ENCODE results near the gene CUL7. TPM values are rescaled to one million over a fixed set of nuclear protein-coding genes. Genes with fewer than 3 reads are reported as not detected.
A peak's percentile ranks its signal among the peaks of the same experiment; 100 is the strongest.

The CUL7 gene
- total and polyA plus RNA-seq, 2 donors (not counting 1 experiment from before 2014, with no cell fraction given) = 21.4 to 60.3 TPM

- DNase-seq (ENCODE audit: low read depth in 2 of 2) = no peak
- no peaks in the 10 kb centered on the region for H3K27me3 ChIP-seq (ENCODE audit: control insufficient read depth, insufficient read depth, low read length)
- peaks cover 2% of the 10 kb centered on the region for H3K79me2 ChIP-seq (ENCODE audit: control insufficient read depth, insufficient read depth, low read length)
- H2AFZ ChIP-seq (ENCODE audit: low read length) = no peak overlapping the region
- no peaks in the 10 kb centered on the region for H3K36me3 ChIP-seq (ENCODE audit: control insufficient read depth, insufficient read depth, low read length)
- H3K4me2 ChIP-seq (ENCODE audit: extremely low read depth, insufficient read depth, low read length) = no peak overlapping the region
- H3K4me3 ChIP-seq (replicated peaks in 1 of 4; ENCODE audit: control extremely low read depth in 1 of 4, insufficient read depth in 1 of 4, low read depth in 3 of 4, low read length in 4 of 4) = no peak overlapping the region
- H3K27ac ChIP-seq (ENCODE audit: insufficient read depth, low read length) = no peak overlapping the region
- H4K20me1 ChIP-seq (ENCODE audit: control insufficient read depth, extremely low read depth, insufficient read depth, low read length) = no peaks in the 10 kb centered on the region
- H3K9me3 ChIP-seq (ENCODE audit: control insufficient read depth, insufficient read depth, low read depth, low read length) = no peaks in the 10 kb centered on the region
- no peak for TF ChIP-seq CTCF (conservative IDR thresholded peaks at IDR 0.05 in 1 of 2, IDR thresholded peaks at IDR 0.05 in 1 of 2; ENCODE audit: low read depth in 1 of 2, low read length in 2 of 2)
- no peak for TF ChIP-seq EZH2 (IDR thresholded peaks at IDR 0.05; ENCODE audit: low read length, missing control alignments)
- H3K9ac ChIP-seq (ENCODE audit: insufficient read depth, low read length) = no peak overlapping the region
- peaks cover 7% of the 10 kb centered on the region for H3K4me1 ChIP-seq (ENCODE audit: control insufficient read depth, extremely low read depth, insufficient read depth, low read length)
Measured at GRCh38 chr6:43089467-43089866, 35.8 kb upstream of the CUL7 start.

- H2AFZ ChIP-seq (ENCODE audit: low read length) = no peak overlapping the region
- TF ChIP-seq EZH2 (IDR thresholded peaks at IDR 0.05; ENCODE audit: low read length, missing control alignments) (no peak), CTCF (conservative IDR thresholded peaks at IDR 0.05 in 1 of 2, IDR thresholded peaks at IDR 0.05 in 1 of 2; ENCODE audit: low read depth in 1 of 2, low read length in 2 of 2) (no peak)
- DNase-seq (ENCODE audit: low read depth in 2 of 2) = peak in 1 of 2 donors; percentile 64
- peaks cover 3% of the 10 kb centered on the region for H3K4me1 ChIP-seq (ENCODE audit: control insufficient read depth, extremely low read depth, insufficient read depth, low read length)
- no peaks in the 10 kb centered on the region for H4K20me1 ChIP-seq (ENCODE audit: control insufficient read depth, extremely low read depth, insufficient read depth, low read length)
- no peak overlapping the region for H3K4me2 ChIP-seq (ENCODE audit: extremely low read depth, insufficient read depth, low read length)
- H3K9ac ChIP-seq (ENCODE audit: insufficient read depth, low read length) = no peak overlapping the region
- H3K9me3 ChIP-seq (ENCODE audit: control insufficient read depth, insufficient read depth, low read depth, low read length) = no peaks in the 10 kb centered on the region
- peaks cover 3% of the 10 kb centered on the region for H3K79me2 ChIP-seq (ENCODE audit: control insufficient read depth, insufficient read depth, low read length)
- H3K27me3 ChIP-seq (ENCODE audit: control insufficient read depth, insufficient read depth, low read length) = no peaks in the 10 kb centered on the region
- H3K36me3 ChIP-seq (ENCODE audit: control insufficient read depth, insufficient read depth, low read length) = no peaks in the 10 kb centered on the region
- no peak overlapping the region for H3K27ac ChIP-seq (ENCODE audit: insufficient read depth, low read length)
- no peak overlapping the region for H3K4me3 ChIP-seq (replicated peaks in 1 of 4; ENCODE audit: control extremely low read depth in 1 of 4, insufficient read depth in 1 of 4, low read depth in 3 of 4, low read length in 4 of 4)
Measured at GRCh38 chr6:43088654-43089056, 35.0 kb upstream of the CUL7 start.

GRCh38 chr6:43086022-43086658, 32.5 kb upstream of the CUL7 start:
- no peak for DNase-seq (ENCODE audit: low read depth in 2 of 2)

More at GRCh38 chr6:43086022-43086658, 32.5 kb upstream of the CUL7 start:
- TF ChIP-seq EZH2 (IDR thresholded peaks at IDR 0.05; ENCODE audit: low read length, missing control alignments) = no peak
- no peak for TF ChIP-seq CTCF (conservative IDR thresholded peaks at IDR 0.05 in 1 of 2, IDR thresholded peaks at IDR 0.05 in 1 of 2; ENCODE audit: low read depth in 1 of 2, low read length in 2 of 2)
- peaks cover 3% of the 10 kb centered on the region for H3K4me1 ChIP-seq (ENCODE audit: control insufficient read depth, extremely low read depth, insufficient read depth, low read length)
- peaks cover 11% of the 10 kb centered on the region for H3K79me2 ChIP-seq (ENCODE audit: control insufficient read depth, insufficient read depth, low read length)
- H3K4me2 ChIP-seq (ENCODE audit: extremely low read depth, insufficient read depth, low read length) = no peak overlapping the region
- no peaks in the 10 kb centered on the region for H3K27me3 ChIP-seq (ENCODE audit: control insufficient read depth, insufficient read depth, low read length)
- H3K9me3 ChIP-seq (ENCODE audit: control insufficient read depth, insufficient read depth, low read depth, low read length) = no peaks in the 10 kb centered on the region
- H3K36me3 ChIP-seq (ENCODE audit: control insufficient read depth, insufficient read depth, low read length) = no peaks in the 10 kb centered on the region
- no peak overlapping the region for H3K9ac ChIP-seq (ENCODE audit: insufficient read depth, low read length)
- H2AFZ ChIP-seq (ENCODE audit: low read length) = no peak overlapping the region
- no peak overlapping the region for H3K27ac ChIP-seq (ENCODE audit: insufficient read depth, low read length)
- H3K4me3 ChIP-seq (replicated peaks in 1 of 4; ENCODE audit: control extremely low read depth in 1 of 4, insufficient read depth in 1 of 4, low read depth in 3 of 4, low read length in 4 of 4) = no peak overlapping the region
- H4K20me1 ChIP-seq (ENCODE audit: control insufficient read depth, extremely low read depth, insufficient read depth, low read length) = no peaks in the 10 kb centered on the region
